ENCODE measurements around the gene PPP1R12B.

Gene PPP1R12B

DNA sequence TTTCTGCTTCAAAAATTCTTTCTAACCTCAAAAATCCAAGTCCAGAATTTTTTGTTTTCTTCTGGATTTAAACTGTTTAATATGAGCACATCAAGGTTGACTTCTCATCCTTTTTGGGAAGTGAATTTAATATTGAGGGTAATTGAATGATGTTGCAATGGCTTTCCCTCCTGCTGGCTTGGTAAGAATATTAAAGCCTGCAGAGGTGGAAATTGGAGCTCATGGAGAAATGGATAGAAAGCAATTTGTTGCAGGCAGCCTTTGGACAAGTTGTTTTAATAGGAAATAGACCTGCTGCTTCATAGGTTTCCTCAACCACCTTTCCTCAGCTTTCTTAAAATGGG, 237.1 kb downstream of the PPP1R12B start:
- CTCF ChIA-PET: interaction anchor here (1.1 to 6.9 kb wide), 7 partner anchors 8 to 110 kb away, joined by 3 to 82 read pairs (median 12); no protein-coding TSS in a partner anchor
- no peak overlapping the region for H3K4me3 ChIP-seq (ENCODE audit: low read depth, low read length)
- POLR2A ChIA-PET: no interaction called here
- DNase-seq (ENCODE audit: low read depth, low spot score): no peak
- no peak for TF ChIP-seq CTCF (IDR thresholded peaks at IDR 0.05; ENCODE audit: insufficient read depth, low read length, missing control alignments)

DNA sequence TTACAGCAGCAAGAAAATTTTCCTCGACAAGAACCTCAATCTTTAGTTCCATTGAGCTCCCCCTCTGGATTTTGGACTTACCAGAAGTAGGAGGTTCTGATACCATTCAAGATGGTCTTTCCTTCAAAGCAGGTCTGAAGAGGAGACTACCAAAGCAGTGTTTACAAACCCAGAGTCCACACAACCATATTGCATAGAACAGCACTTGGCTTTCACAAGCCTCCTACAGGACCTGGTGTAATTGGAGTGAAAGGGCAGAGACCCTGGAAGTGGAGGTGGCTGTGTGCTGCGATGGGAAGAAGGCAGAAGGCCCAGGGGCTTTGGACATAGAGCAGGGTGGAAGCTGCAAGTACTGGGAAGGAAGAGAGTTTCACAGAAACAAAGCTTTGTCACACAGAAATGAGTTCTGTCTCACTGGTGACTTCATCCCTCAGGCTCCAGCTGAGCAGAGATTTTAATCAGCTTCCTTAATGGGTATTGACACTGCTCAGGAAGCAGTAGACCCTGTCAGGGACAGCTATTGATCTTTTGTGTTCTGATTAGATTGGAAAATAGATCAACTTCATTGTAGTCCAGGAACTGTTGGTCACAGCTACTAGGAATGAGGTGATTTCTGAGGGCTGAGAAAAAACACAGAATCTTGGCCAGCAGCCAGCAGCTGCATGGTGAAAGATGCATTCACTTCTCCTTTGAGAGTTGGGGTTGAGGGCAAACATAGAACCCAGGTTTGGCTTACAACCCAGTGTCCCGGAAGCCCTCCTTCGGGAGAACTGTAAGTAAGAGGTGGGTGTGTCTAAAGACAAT, 237.7 kb downstream of the PPP1R12B start:
- no peak overlapping the region for H3K4me3 ChIP-seq (ENCODE audit: low read depth, low read length)
- no peak for DNase-seq (ENCODE audit: low read depth, low spot score)
- ChIA-PET CTCF (interaction anchor here (0.8 to 6.9 kb wide), 11 partner anchors 8 to 111 kb away, joined by 3 to 82 read pairs (median 3); no protein-coding TSS in a partner anchor), POLR2A (interaction anchor here (1.2 kb wide), 1 partner anchor 8 kb away, joined by 3 read pairs; no protein-coding TSS in a partner anchor)
- no peak for TF ChIP-seq CTCF (IDR thresholded peaks at IDR 0.05; ENCODE audit: insufficient read depth, low read length, missing control alignments)

DNA sequence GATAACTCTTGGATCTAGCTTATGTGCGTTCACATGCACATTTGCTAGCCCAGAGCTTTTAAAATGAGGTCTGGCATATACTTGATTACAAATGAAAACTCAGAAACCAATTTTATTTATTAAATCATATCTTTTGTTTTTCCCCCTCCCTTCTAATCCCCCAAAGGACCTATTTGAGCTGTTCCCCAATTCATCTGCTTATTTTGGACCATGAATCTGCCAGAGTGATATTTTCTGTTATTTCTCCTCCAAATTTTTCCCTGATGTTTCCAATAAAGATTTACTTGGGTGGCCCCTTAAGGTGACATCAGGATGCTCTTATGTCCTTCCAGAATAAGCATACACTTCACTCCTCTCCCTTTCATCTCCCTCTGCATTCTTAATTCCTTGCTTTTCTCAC, 238.4 kb downstream of the PPP1R12B start:
- no peak overlapping the region for H3K4me3 ChIP-seq (ENCODE audit: low read depth, low read length)
- POLR2A ChIA-PET: interaction anchor here (1.2 kb wide), 1 partner anchor 9 kb away, joined by 3 read pairs; no protein-coding TSS in a partner anchor
- TF ChIP-seq CTCF (IDR thresholded peaks at IDR 0.05; ENCODE audit: insufficient read depth, low read length, missing control alignments): no peak
- no peak for DNase-seq (ENCODE audit: low read depth, low spot score)
- CTCF ChIA-PET: interaction anchor here (0.8 to 6.9 kb wide), 9 partner anchors 9 to 124 kb away, joined by 3 to 82 read pairs (median 5); no protein-coding TSS in a partner anchor

GRCh38 chr1:202587859-202588485, 239.5 kb downstream of the PPP1R12B start:
- POLR2A ChIA-PET: no interaction called here
- CTCF ChIA-PET: interaction anchor here (1.4 to 6.9 kb wide), 7 partner anchors 10 to 125 kb away, joined by 4 to 82 read pairs (median 12); no protein-coding TSS in a partner anchor
- DNase-seq (ENCODE audit: low read depth, low spot score): no peak
- no peak overlapping the region for H3K4me3 ChIP-seq (ENCODE audit: low read depth, low read length)
- TF ChIP-seq CTCF (IDR thresholded peaks at IDR 0.05; ENCODE audit: insufficient read depth, low read length, missing control alignments): no peak

- ChIA-PET CTCF (interaction anchor here (0.6 to 6.9 kb wide), 7 partner anchors 12 to 126 kb away, joined by 3 to 82 read pairs (median 5); no protein-coding TSS in a partner anchor), POLR2A (interaction anchor here (0.6 kb wide), 1 partner anchor 72 kb away, joined by 3 read pairs; no protein-coding TSS in a partner anchor)
- H3K4me3 ChIP-seq (ENCODE audit: low read depth, low read length): no peak overlapping the region
- no peak for DNase-seq (ENCODE audit: low read depth, low spot score)
- no peak for TF ChIP-seq CTCF (IDR thresholded peaks at IDR 0.05; ENCODE audit: insufficient read depth, low read length, missing control alignments)
Observed at GRCh38 chr1:202588503-202589189, 240.1 kb downstream of the PPP1R12B start.

Measured in AG04449 (cell line).